ENCODE measurements around the gene BTRC.
A peak's percentile ranks its signal among the peaks of the same experiment; 100 is the strongest.

The BTRC gene

GRCh38 chr10:101552442-101552841 is 198.5 kb downstream of the BTRC start:
- DNase-seq: no peak

- DNase-seq: no peak
These were observed 203.6 kb downstream of the BTRC start for GRCh38 chr10:101557541-101557940.

- no peak for DNase-seq
These were observed 204.2 kb downstream of the BTRC start for GRCh38 chr10:101558204-101558603.

GRCh38 chr10:101558671-101559595 is 205.0 kb downstream of the BTRC start:
- no peak for DNase-seq

- no peak for DNase-seq
These were observed 205.8 kb downstream of the BTRC start for GRCh38 chr10:101559596-101560297.

- DNase-seq: peak; percentile 24
These were observed 206.5 kb downstream of the BTRC start for GRCh38 chr10:101560298-101561067.

GRCh38 chr10:101561068-101561915 is 207.3 kb downstream of the BTRC start:
- peak; percentile 54 for DNase-seq

- no peak for DNase-seq
These were observed 208.3 kb downstream of the BTRC start for GRCh38 chr10:101562231-101562630.

GRCh38 chr10:101563007-101563406 is 209.0 kb downstream of the BTRC start:
- DNase-seq: no peak

- DNase-seq: no peak
These were observed 209.6 kb downstream of the BTRC start for GRCh38 chr10:101563497-101564040.

- DNase-seq: no peak
These were observed 210.6 kb downstream of the BTRC start for GRCh38 chr10:101564490-101564991.

GRCh38 chr10:101565370-101565900 is 211.5 kb downstream of the BTRC start:
- DNase-seq: no peak

GRCh38 chr10:101565936-101566332 is 212.0 kb downstream of the BTRC start:
- no peak for DNase-seq

GRCh38 chr10:101566333-101567164 is 212.6 kb downstream of the BTRC start:
- DNase-seq: peak; percentile 64

GRCh38 chr10:101567165-101568006 is 213.4 kb downstream of the BTRC start:
- no peak for DNase-seq

- DNase-seq: no peak
These were observed 214.2 kb downstream of the BTRC start for GRCh38 chr10:101568054-101568745.

- DNase-seq: no peak
These were observed 215.3 kb downstream of the BTRC start for GRCh38 chr10:101569323-101569621.

GRCh38 chr10:101569622-101570427 is 215.9 kb downstream of the BTRC start:
- peak; percentile 45 for DNase-seq
